SU-DHL-6 (cell line): ENCODE measurements around the gene NEK10.

ENCODE experiments used
- EZH2phosphoT487 ChIP-seq: fragments of 200-600 bp; sonication (generic), shearing (Covaris generic); conservative IDR thresholded peaks from 2 replicates; pipeline ENCODE4 v1.6.1; 2018; ENCODE audit warnings: mild to moderate bottlenecking, antibody characterized with exemption, low read length, moderate library complexity, mixed read lengths
- TF ChIP-seq, protein P1 (sequence below): fragments of 200-600 bp; sonication (generic); IDR thresholded peaks from one replicate; pipeline ENCODE4 v1.5.1; 2017; ENCODE audit warnings: antibody characterized with exemption, mild to moderate bottlenecking, low read length, moderate library complexity; ENCODE audit not compliant: insufficient read depth, poor library complexity, severe bottlenecking

DNA sequence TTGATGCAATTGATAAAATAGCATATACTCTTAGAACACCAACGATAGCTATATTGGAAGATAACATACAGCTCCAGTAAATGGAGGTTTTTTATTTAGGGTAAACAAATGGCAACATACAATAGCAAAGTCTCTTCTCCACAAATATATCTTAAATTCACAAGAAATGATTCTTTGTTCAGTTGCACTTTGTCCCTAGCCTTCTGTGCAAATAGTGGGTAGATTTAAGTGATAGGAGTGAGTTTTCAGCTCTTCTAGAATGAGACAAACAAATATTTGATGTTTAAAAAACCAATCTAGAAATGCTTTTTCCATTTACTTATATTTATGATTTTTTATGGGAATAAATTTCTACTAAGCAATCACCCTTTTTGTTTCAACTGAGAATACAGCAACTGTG, 253.8 kb downstream of the NEK10 start:
- TF ChIP-seq, protein P1, sequence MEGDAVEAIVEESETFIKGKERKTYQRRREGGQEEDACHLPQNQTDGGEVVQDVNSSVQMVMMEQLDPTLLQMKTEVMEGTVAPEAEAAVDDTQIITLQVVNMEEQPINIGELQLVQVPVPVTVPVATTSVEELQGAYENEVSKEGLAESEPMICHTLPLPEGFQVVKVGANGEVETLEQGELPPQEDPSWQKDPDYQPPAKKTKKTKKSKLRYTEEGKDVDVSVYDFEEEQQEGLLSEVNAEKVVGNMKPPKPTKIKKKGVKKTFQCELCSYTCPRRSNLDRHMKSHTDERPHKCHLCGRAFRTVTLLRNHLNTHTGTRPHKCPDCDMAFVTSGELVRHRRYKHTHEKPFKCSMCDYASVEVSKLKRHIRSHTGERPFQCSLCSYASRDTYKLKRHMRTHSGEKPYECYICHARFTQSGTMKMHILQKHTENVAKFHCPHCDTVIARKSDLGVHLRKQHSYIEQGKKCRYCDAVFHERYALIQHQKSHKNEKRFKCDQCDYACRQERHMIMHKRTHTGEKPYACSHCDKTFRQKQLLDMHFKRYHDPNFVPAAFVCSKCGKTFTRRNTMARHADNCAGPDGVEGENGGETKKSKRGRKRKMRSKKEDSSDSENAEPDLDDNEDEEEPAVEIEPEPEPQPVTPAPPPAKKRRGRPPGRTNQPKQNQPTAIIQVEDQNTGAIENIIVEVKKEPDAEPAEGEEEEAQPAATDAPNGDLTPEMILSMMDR, result no peak
- no peak for TF ChIP-seq EZH2phosphoT487
